ENCODE data around the gene AFMID. TPM values are rescaled to one million over a fixed set of nuclear protein-coding genes. Genes with fewer than 3 reads are reported as not detected.

Gene AFMID
- total and polyA plus RNA-seq, 2 of the 13 experiments (the other 11 are each of a cell fraction or from before 2014, with no cell fraction given) = 249 to 270 TPM

DNA sequence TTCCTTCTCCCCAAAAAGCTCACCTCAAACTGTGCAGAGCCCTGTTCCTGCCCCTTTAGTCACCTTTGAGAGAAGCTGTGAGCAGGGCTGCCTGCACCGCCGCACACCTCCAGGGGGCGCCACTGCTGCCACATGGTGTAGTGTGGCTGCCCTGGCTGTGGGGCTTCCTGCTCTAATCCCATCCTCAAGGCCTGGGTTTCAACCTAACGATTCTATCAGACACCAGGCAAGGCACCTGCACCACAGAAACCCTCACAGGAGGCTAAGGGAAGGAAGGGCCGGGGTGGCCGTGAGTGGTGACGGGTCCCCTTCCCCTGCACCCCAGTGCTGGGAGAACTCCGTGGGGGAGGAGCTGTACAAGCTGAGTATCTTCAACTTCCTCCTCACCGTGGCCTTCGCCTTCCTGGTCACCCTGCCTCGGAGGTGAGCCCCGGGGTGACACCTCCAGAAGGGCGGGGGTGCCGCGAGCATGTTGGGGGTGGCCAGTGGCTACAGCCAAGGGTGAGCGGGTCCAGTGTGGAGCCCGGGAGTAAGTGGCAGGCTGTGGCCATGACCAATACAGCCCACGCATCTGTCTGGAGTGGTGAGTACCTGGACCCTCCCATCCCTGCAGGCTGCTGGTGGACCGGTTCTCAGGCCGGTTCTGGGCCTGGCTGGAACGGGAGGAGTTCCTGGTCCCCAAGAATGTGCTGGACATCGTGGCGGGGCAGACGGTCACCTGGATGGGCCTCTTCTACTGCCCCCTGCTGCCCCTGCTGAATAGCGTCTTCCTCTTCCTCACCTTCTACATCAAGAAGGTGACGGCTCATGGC lies 49.6 kb upstream of the AFMID start (continued):
- no peak for TF ChIP-seq FOXO1 (CRISPR knock-in tag; IDR thresholded peaks at IDR 0.05)
- TF ChIP-seq ZNF430 (CRISPR knock-in tag; IDR thresholded peaks at IDR 0.05) = no peak
- no peak for TF ChIP-seq KLF6 (CRISPR knock-in tag; IDR thresholded peaks at IDR 0.05)
- TF ChIP-seq NR1H2 (CRISPR knock-in tag; IDR thresholded peaks at IDR 0.05; ENCODE audit: borderline replicate concordance, low read depth) = no peak
- TF ChIP-seq CENPT (CRISPR knock-in tag; IDR thresholded peaks at IDR 0.05; ENCODE audit: low read depth) = 0 out of 2 replicates have a peak, but pooled peaks have one; percentile 24
- TF ChIP-seq, protein P1, sequence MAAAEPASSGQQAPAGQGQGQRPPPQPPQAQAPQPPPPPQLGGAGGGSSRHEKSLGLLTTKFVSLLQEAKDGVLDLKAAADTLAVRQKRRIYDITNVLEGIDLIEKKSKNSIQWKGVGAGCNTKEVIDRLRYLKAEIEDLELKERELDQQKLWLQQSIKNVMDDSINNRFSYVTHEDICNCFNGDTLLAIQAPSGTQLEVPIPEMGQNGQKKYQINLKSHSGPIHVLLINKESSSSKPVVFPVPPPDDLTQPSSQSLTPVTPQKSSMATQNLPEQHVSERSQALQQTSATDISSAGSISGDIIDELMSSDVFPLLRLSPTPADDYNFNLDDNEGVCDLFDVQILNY (CRISPR knock-in tag; conservative IDR thresholded peaks at IDR 0.05) = no peak
- no peak for TF ChIP-seq TSC22D2 (CRISPR knock-in tag; IDR thresholded peaks at IDR 0.05; ENCODE audit: borderline replicate concordance)
- TF ChIP-seq ZNF605 (CRISPR knock-in tag; IDR thresholded peaks at IDR 0.05) = no peak
- TF ChIP-seq, protein P2, sequence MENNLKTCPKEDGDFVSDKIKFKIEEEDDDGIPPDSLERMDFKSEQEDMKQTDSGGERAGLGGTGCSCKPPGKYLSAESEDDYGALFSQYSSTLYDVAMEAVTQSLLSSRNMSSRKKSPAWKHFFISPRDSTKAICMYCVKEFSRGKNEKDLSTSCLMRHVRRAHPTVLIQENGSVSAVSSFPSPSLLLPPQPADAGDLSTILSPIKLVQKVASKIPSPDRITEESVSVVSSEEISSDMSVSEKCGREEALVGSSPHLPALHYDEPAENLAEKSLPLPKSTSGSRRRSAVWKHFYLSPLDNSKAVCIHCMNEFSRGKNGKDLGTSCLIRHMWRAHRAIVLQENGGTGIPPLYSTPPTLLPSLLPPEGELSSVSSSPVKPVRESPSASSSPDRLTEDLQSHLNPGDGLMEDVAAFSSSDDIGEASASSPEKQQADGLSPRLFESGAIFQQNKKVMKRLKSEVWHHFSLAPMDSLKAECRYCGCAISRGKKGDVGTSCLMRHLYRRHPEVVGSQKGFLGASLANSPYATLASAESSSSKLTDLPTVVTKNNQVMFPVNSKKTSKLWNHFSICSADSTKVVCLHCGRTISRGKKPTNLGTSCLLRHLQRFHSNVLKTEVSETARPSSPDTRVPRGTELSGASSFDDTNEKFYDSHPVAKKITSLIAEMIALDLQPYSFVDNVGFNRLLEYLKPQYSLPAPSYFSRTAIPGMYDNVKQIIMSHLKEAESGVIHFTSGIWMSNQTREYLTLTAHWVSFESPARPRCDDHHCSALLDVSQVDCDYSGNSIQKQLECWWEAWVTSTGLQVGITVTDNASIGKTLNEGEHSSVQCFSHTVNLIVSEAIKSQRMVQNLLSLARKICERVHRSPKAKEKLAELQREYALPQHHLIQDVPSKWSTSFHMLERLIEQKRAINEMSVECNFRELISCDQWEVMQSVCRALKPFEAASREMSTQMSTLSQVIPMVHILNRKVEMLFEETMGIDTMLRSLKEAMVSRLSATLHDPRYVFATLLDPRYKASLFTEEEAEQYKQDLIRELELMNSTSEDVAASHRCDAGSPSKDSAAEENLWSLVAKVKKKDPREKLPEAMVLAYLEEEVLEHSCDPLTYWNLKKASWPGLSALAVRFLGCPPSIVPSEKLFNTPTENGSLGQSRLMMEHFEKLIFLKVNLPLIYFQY (CRISPR knock-in tag; IDR thresholded peaks at IDR 0.05; ENCODE audit: borderline replicate concordance) = no peak
- no peak; the same call in 1 of the 2 replicates for TF ChIP-seq GABPB1 (CRISPR knock-in tag; IDR thresholded peaks at IDR 0.05)
- TF ChIP-seq, protein P3, sequence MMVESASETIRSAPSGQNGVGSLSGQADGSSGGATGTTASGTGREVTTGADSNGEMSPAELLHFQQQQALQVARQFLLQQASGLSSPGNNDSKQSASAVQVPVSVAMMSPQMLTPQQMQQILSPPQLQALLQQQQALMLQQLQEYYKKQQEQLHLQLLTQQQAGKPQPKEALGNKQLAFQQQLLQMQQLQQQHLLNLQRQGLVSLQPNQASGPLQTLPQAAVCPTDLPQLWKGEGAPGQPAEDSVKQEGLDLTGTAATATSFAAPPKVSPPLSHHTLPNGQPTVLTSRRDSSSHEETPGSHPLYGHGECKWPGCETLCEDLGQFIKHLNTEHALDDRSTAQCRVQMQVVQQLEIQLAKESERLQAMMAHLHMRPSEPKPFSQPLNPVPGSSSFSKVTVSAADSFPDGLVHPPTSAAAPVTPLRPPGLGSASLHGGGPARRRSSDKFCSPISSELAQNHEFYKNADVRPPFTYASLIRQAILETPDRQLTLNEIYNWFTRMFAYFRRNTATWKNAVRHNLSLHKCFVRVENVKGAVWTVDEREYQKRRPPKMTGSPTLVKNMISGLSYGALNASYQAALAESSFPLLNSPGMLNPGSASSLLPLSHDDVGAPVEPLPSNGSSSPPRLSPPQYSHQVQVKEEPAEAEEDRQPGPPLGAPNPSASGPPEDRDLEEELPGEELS (CRISPR knock-in tag; IDR thresholded peaks at IDR 0.05) = peak; percentile 21; the same call in 1 of the 2 replicates
- TF ChIP-seq KLF12 (CRISPR knock-in tag; IDR thresholded peaks at IDR 0.05; ENCODE audit: borderline replicate concordance) = no peak
- TF ChIP-seq, protein P4, sequence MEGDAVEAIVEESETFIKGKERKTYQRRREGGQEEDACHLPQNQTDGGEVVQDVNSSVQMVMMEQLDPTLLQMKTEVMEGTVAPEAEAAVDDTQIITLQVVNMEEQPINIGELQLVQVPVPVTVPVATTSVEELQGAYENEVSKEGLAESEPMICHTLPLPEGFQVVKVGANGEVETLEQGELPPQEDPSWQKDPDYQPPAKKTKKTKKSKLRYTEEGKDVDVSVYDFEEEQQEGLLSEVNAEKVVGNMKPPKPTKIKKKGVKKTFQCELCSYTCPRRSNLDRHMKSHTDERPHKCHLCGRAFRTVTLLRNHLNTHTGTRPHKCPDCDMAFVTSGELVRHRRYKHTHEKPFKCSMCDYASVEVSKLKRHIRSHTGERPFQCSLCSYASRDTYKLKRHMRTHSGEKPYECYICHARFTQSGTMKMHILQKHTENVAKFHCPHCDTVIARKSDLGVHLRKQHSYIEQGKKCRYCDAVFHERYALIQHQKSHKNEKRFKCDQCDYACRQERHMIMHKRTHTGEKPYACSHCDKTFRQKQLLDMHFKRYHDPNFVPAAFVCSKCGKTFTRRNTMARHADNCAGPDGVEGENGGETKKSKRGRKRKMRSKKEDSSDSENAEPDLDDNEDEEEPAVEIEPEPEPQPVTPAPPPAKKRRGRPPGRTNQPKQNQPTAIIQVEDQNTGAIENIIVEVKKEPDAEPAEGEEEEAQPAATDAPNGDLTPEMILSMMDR (CRISPR knock-in tag; IDR thresholded peaks at IDR 0.05) = peak; percentile 87
- TF ChIP-seq, protein P5, sequence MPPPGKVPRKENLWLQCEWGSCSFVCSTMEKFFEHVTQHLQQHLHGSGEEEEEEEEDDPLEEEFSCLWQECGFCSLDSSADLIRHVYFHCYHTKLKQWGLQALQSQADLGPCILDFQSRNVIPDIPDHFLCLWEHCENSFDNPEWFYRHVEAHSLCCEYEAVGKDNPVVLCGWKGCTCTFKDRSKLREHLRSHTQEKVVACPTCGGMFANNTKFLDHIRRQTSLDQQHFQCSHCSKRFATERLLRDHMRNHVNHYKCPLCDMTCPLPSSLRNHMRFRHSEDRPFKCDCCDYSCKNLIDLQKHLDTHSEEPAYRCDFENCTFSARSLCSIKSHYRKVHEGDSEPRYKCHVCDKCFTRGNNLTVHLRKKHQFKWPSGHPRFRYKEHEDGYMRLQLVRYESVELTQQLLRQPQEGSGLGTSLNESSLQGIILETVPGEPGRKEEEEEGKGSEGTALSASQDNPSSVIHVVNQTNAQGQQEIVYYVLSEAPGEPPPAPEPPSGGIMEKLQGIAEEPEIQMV (CRISPR knock-in tag; IDR thresholded peaks at IDR 0.05; ENCODE audit: low read depth) = no peak; the same call in 1 of the 2 replicates
- TF ChIP-seq SAFB2 (CRISPR knock-in tag; IDR thresholded peaks at IDR 0.05; ENCODE audit: borderline replicate concordance, low read depth) = no peak

Measured in HepG2 (cell line).